GM12878 (cell line): ENCODE data around the gene OR4E1. TPM values are rescaled to one million over a fixed set of nuclear protein-coding genes. Genes with fewer than 3 reads are reported as not detected.

Source experiments
- ATAC-seq: fragments of 200-7000 bp; cut with Tn5 transposase; 3 replicates; pipeline ENCODE4 v1.9.1; 2020; ENCODE audit warnings: mild to moderate bottlenecking, moderate library complexity
- BruUV-seq: library from RNA; stranded (reverse); fragments of 400-500 nt; replicated peaks from 2 replicates; lab custom pipeline; 2021; lab: Mats Ljungman, UMichigan
- CTCF ChIA-PET: fragments of 300-600 bp; sonication (Branson Sonifier 250); formaldehyde crosslinking; extraction: SDS; loops from one replicate; lab custom pipeline; 2021; ENCODE audit warnings: inconsistent platforms; lab: Yijun Ruan, JAX
- POLR2A ChIA-PET: fragments of 350-600 bp; formaldehyde crosslinking; extraction: SDS; loops from one replicate; lab custom pipeline; 2021; ENCODE audit warnings: inconsistent platforms; lab: Charles Lee
- RAD21 ChIA-PET: fragments of 300-600 bp; sonication (Branson Sonifier 250); formaldehyde crosslinking; loops from one replicate; lab custom pipeline; 2023; ENCODE audit warnings: antibody characterized with exemption; ENCODE audit not compliant: unreplicated experiment; lab: Charles Lee
- SMC1A ChIA-PET: fragments of 300-600 bp; sonication (Branson Sonifier 250); formaldehyde crosslinking; loops from one replicate; lab custom pipeline; 2023; ENCODE audit not compliant: unreplicated experiment, uncharacterized antibody; lab: Charles Lee
- DNase-seq: peaks from one replicate; pipeline ENCODE4 v3.0.0-alpha.2; 2011; ENCODE audit warnings: low read depth, low spot score
- FAIRE-seq: peaks from 3 replicates; lab custom pipeline; 2011; peaks lifted over from hg19 to GRCh38; lab: Jason Lieb, UNC
- H2AFZ ChIP-seq: 2 replicates; pipeline ENCODE4 v1.6.0; 2011; ENCODE audit warnings: low read depth, low read length, control low read depth; ENCODE audit not compliant: control insufficient read depth
- H3K27ac ChIP-seq: 2 replicates; pipeline ENCODE4 v1.5.1; 2011; ENCODE audit warnings: control low read depth; ENCODE audit not compliant: control insufficient read depth, insufficient read depth
- H3K27me3 ChIP-seq, 2 experiments: replicated peaks in 1 of 2; 2 replicates each; pipeline versions ENCODE4 v1.6.0 to v1.6.1; 2011; ENCODE audit warnings: low read length in 1 of 2; ENCODE audit not compliant: control insufficient read depth in 2 of 2, insufficient read depth in 2 of 2
- H3K36me3 ChIP-seq, 2 experiments: 2 replicates each; pipeline ENCODE4 v1.5.1; 2011; ENCODE audit warnings: low read length in 1 of 2; ENCODE audit not compliant: control insufficient read depth in 2 of 2, insufficient read depth in 2 of 2
- H3K4me1 ChIP-seq: 2 replicates; pipeline ENCODE4 v1.6.1; 2011; ENCODE audit warnings: mild to moderate bottlenecking, low read length, moderate library complexity, mixed read lengths; ENCODE audit not compliant: control insufficient read depth, insufficient read depth
- H3K4me2 ChIP-seq: 2 replicates; pipeline ENCODE4 v1.6.0; 2011; ENCODE audit warnings: control low read depth; ENCODE audit not compliant: control insufficient read depth, insufficient read depth
- H3K4me3 ChIP-seq: fragments of 200-600 bp; sonication (generic); 2 replicates; pipeline ENCODE4 v1.5.1; 2016
- H3K79me2 ChIP-seq: 2 replicates; pipeline ENCODE4 v1.6.0; 2011; ENCODE audit warnings: low read length; ENCODE audit not compliant: control insufficient read depth, insufficient read depth
- H3K9ac ChIP-seq: 2 replicates; pipeline ENCODE4 v1.8.0; 2011; ENCODE audit warnings: low read length, control low read depth, mixed read lengths; ENCODE audit not compliant: control insufficient read depth, insufficient read depth
- H3K9me3 ChIP-seq: replicated peaks from 3 replicates; pipeline ENCODE4 v1.5.1; 2011; ENCODE audit warnings: mild to moderate bottlenecking, low read length; ENCODE audit not compliant: control insufficient read depth, insufficient read depth
- H4K20me1 ChIP-seq: 2 replicates; pipeline ENCODE4 v1.6.0; 2011; ENCODE audit not compliant: control insufficient read depth, insufficient read depth
- ATF3 ChIP-seq: IDR thresholded peaks from 2 replicates; pipeline ENCODE4 v1.6.1; 2011; ENCODE audit warnings: low read depth, mild to moderate bottlenecking, low read length, moderate library complexity, borderline replicate concordance; ENCODE audit errors: extremely low read depth
- BACH1 ChIP-seq: fragments of 450-650 bp; IDR thresholded peaks from 2 replicates; pipeline ENCODE4 v1.6.1; 2017; ENCODE audit warnings: mild to moderate bottlenecking, borderline replicate concordance
- BMI1 ChIP-seq: fragments of 450-650 bp; IDR thresholded peaks from 2 replicates; pipeline ENCODE4 v1.6.1; 2016; ENCODE audit warnings: mild to moderate bottlenecking, moderate library complexity, borderline replicate concordance
- CHD4 ChIP-seq: fragments of 200-600 bp; sonication (generic); IDR thresholded peaks from 2 replicates; pipeline ENCODE4 v1.6.1; 2016; ENCODE audit warnings: mild to moderate bottlenecking
- EP300 ChIP-seq, 2 experiments: fragments of 150-350 bp in 1 of 2; IDR thresholded peaks; 2 replicates each; pipeline ENCODE4 v1.6.1; 2011 to 2012; ENCODE audit warnings: low read depth in 2 of 2, low read length in 2 of 2, borderline replicate concordance in 1 of 2, improper control_type of control experiment in 1 of 2, inconsistent platforms in 1 of 2; ENCODE audit not compliant: control insufficient read depth in 1 of 2
- HDAC6 ChIP-seq: fragments of 200-600 bp; sonication (generic); IDR thresholded peaks from one replicate; pipeline ENCODE4 v1.8.0; 2017; ENCODE audit warnings: antibody characterized with exemption; ENCODE audit not compliant: unreplicated experiment
- HDGF ChIP-seq: fragments of 450-650 bp; IDR thresholded peaks from 2 replicates; pipeline ENCODE4 v1.6.1; 2016; ENCODE audit warnings: antibody characterized with exemption
- JUNB ChIP-seq: IDR thresholded peaks from 2 replicates; pipeline ENCODE4 v1.6.1; 2016; ENCODE audit warnings: antibody characterized with exemption, mild to moderate bottlenecking
- NFIC ChIP-seq: IDR thresholded peaks from 2 replicates; pipeline ENCODE4 v1.6.1; 2012; ENCODE audit warnings: low read depth, mild to moderate bottlenecking, inconsistent platforms, low read length, moderate library complexity
- NFYA ChIP-seq: IDR thresholded peaks from 2 replicates; pipeline ENCODE4 v1.6.1; 2011; ENCODE audit warnings: low read depth, mild to moderate bottlenecking, low read length, improper control_type of control experiment, borderline replicate concordance
- NRF1 ChIP-seq: conservative IDR thresholded peaks from 2 replicates; pipeline ENCODE4 v1.6.1; 2011; ENCODE audit warnings: mild to moderate bottlenecking, low read depth, low read length, improper control_type of control experiment
- PBX3 ChIP-seq: IDR thresholded peaks from 2 replicates; pipeline ENCODE4 v1.6.1; 2011; ENCODE audit warnings: mild to moderate bottlenecking, low read depth, low read length, moderate library complexity; ENCODE audit not compliant: insufficient replicate concordance
- POU2F2 ChIP-seq: IDR thresholded peaks from 3 replicates; pipeline ENCODE4 v1.6.1; 2011; ENCODE audit warnings: low read depth, mild to moderate bottlenecking, low read length, borderline replicate concordance
- RELA ChIP-seq: fragments of 450-650 bp; IDR thresholded peaks from 2 replicates; pipeline ENCODE4 v1.8.0; 2014; ENCODE audit warnings: borderline replicate concordance; ENCODE audit not compliant: partially characterized antibody
- RFX5 ChIP-seq: IDR thresholded peaks from 2 replicates; pipeline ENCODE4 v1.6.1; 2011; ENCODE audit warnings: low read depth, low read length, improper control_type of control experiment
- SMC3 ChIP-seq: IDR thresholded peaks from 2 replicates; pipeline ENCODE4 v1.6.1; 2011; ENCODE audit warnings: low read length, improper control_type of control experiment, borderline replicate concordance
- SP1 ChIP-seq: IDR thresholded peaks from one replicate; pipeline ENCODE4 v1.6.1; 2011; ENCODE audit warnings: low read depth, low read length
- ZNF24 ChIP-seq: fragments of 450-650 bp; IDR thresholded peaks from 2 replicates; pipeline ENCODE4 v1.6.1; 2017; ENCODE audit warnings: antibody characterized with exemption, mild to moderate bottlenecking
- ZNF384 ChIP-seq: IDR thresholded peaks from 2 replicates; pipeline ENCODE4 v1.6.1; 2012; ENCODE audit warnings: low read depth, mild to moderate bottlenecking, low read length, improper control_type of control experiment, borderline replicate concordance
- ZNF622 ChIP-seq: fragments of 450-650 bp; IDR thresholded peaks from 2 replicates; pipeline ENCODE4 v1.6.1; 2017; ENCODE audit warnings: mild to moderate bottlenecking, inconsistent platforms
- WGBS: methylation state at CpG from one replicate; pipeline ENCODE4 v1.1.6; 2016; ENCODE audit warnings: low lambda C conversion rate; ENCODE audit not compliant: insufficient replicate concordance, insufficient coverage; ENCODE audit errors: missing lambda C conversion rate; 5-methylcytosine and 5-hydroxymethylcytosine counted together
- in situ Hi-C: fragments of 300-500 bp; cut with MboI; formaldehyde crosslinking; loops from 9 replicates; pipeline ENCODE4 v1.14.3; 2018; ENCODE audit warnings: mixed read lengths
- intact Hi-C: fragments of 100-400 bp; cut with micrococcal nuclease; formaldehyde crosslinking; loops from one replicate; pipeline ENCODE4 v1.14.2; 2022; ENCODE audit not compliant: unreplicated experiment
- polyA plus RNA-seq, 11 experiments: library from polyadenylated mRNA; depleted of rRNA in 4 of 11; unstranded in 6 of 11; stranded (reverse) in 5 of 11; fragments of >200 nt; fragmentation: Nextera tagmentation in 4 of 11; fragmentation: Illumina TruSeq in 1 of 11; extraction: Ambion mirVana in 4 of 11; extraction: Trizol in 1 of 11; gene quantifications; 1 replicate in 1 of 11; 2 replicates in 10 of 11; pipeline versions ENCODE4 v1.2.1 to v1.2.3, GENCODE V29; 2011 to 2016; ENCODE audit warnings: inconsistent platforms in 2 of 11, missing spikeins in 2 of 11, low read depth in 1 of 11
- total RNA-seq, 4 experiments: library from RNA; depleted of rRNA in 3 of 4; stranded (reverse); fragments of >200 nt in 3 of 4; fragmentation: Illumina TruSeq in 1 of 4; extraction: Trizol in 1 of 4; gene quantifications; 2 replicates each; pipeline versions ENCODE4 v1.2.1 to v1.2.3, GENCODE V29; 2013 to 2021

The OR4E1 gene
- total and polyA plus RNA-seq, 10 of the 15 experiments (the other 5 are each of a cell fraction or from before 2014, with no cell fraction given) = not detected

- intact Hi-C loops (no loop called here), in situ Hi-C loops (no loop called here)
- Histone ChIP-seq H3K9me3 (no peaks in the 10 kb centered on the region), H4K20me1 (no peaks in the 10 kb centered on the region), H3K79me2 (no peaks in the 10 kb centered on the region), H3K9ac (no peak overlapping the region), H2AFZ (no peak overlapping the region), H3K27ac (no peak overlapping the region), H3K4me2 (no peak overlapping the region), H3K27me3 (no peaks in the 10 kb centered on the region), H3K4me1 (no peaks in the 10 kb centered on the region), H3K36me3 (no peaks in the 10 kb centered on the region), H3K4me3 (no peak overlapping the region)
- BruUV-seq = no TSS peak
- no peak for FAIRE-seq
- RAD21 ChIA-PET = no interaction called here
- SMC1A ChIA-PET = interaction anchor here (0.6 to 1.0 kb wide), 2 partner anchors 8 to 1888 kb away, joined by 3 read pairs; no protein-coding TSS in a partner anchor
- no peak for TF ChIP-seq SMC3
- TF ChIP-seq ZNF24 = no peak
- no peak for TF ChIP-seq ZNF384
- TF ChIP-seq EP300 (IDR thresholded peaks at IDR 0.05; ENCODE audit: borderline replicate concordance in 1 of 2, control insufficient read depth in 1 of 2, low read depth in 2 of 2, low read length in 2 of 2) = no peak
- TF ChIP-seq NFIC = no peak
- no peak for TF ChIP-seq RELA
- no peak for TF ChIP-seq CHD4
- no peak for TF ChIP-seq ATF3
- no peak for TF ChIP-seq HDGF
- TF ChIP-seq PBX3 = no peak
- no peak for TF ChIP-seq JUNB
- no peak for TF ChIP-seq NFYA
- TF ChIP-seq HDAC6 = no peak
- no peak for TF ChIP-seq RFX5
- no peak for TF ChIP-seq SP1
- no peak for TF ChIP-seq BMI1
- no peak for TF ChIP-seq BACH1
- TF ChIP-seq NRF1 = no peak
- TF ChIP-seq POU2F2 = no peak
- TF ChIP-seq ZNF622 = no peak
- DNase-seq = no peak
- ATAC-seq = no peak
- CTCF ChIA-PET = interaction anchor here (2.6 kb wide), 1 partner anchor 9 kb away, joined by 13 read pairs; no protein-coding TSS in a partner anchor
- POLR2A ChIA-PET = no interaction called here
- 5% methylated on average over 2 of the region's 2 CpGs for WGBS
These were observed 28.7 kb upstream of the OR4E1 start for GRCh38 chr14:21702316-21702715.
